ENCODE data around the gene TTC3.

The TTC3 gene

DNA sequence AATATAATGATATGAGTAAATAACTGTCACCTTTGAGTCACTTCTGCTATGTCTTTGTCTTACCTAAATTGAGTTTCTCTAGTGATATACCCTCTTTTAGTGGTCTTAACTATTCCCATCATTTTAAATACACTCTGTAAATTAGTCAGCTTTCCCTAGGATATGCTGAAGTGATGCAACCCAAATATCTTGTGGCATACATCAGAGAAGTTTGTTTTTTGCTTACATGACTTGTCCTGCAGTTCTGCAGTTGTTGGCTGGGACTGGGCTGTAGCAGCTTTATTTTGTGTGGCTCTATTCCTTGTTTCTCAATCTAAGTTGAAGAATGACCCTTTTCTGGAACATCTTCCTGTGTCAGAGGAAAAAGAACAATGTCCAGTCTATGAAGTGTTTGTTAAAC, 76.4 kb downstream of the TTC3 start:
- no peak for DNase-seq

DNA sequence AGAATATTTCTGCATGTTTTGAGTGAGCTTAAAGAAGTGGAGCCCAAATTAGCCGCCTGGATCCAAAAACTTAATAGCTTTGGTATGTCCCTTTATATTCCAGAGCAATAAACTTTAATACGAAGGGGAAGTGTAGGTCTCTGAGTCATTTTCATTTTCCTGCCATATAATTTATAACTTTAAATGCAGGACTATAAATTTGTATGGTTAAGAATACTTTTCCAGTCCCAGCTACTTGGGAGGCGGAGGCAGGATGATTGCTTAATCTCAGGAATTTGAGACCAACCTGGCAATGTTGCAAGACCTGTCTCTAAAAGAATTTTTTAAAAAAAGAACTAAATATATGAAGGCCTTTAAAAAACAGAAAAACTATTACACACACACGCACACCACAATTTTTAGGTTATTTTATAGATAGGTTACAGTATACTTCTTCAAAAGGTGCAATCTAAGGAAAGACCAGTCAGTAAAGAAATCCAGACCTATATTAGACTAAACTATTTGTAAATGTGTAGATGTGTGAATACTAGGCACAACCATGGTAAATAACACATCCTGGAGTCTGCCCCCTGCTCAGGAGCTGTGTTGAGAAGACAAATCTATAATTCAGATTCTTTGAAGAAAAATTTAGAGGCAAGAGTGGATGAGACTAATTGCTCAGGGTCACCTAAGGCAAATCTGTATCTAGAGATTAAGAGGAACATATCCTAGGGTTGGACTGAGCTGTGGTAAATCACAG, 80.3 kb downstream of the TTC3 start:
- DNase-seq = no peak

DNA sequence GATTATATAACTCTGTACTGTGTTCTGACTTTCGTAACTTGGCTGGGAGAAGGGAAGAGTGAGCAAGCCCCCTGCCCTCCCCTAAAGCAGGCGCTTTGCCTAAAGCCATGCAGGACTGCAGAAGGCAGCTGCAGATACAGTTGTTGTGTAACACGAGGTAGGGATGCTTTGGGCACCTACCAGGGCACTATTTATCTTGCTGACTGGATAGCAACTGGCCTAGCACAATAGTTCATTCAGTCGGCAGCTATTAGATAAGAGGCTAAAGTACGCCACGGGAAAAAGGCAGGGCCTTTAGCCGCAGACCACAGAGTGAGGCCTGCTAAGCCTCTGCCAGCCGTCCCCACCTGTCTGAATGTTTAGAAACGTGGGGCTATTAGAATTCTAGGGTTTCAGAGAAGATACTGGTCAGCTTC, 80.9 kb downstream of the TTC3 start:
- peak in 3 of 51 donors; percentile 7 to 17 (median 15) for DNase-seq

- DNase-seq = no peak
Measured at GRCh38 chr21:37155186-37155585, 82.1 kb downstream of the TTC3 start.

- no peak for DNase-seq
Measured at GRCh38 chr21:37157938-37158337, 84.9 kb downstream of the TTC3 start.

- DNase-seq = no peak
Measured at GRCh38 chr21:37159053-37159776, 86.2 kb downstream of the TTC3 start.

- no peak for DNase-seq
Measured at GRCh38 chr21:37159949-37160348, 86.9 kb downstream of the TTC3 start.

DNA sequence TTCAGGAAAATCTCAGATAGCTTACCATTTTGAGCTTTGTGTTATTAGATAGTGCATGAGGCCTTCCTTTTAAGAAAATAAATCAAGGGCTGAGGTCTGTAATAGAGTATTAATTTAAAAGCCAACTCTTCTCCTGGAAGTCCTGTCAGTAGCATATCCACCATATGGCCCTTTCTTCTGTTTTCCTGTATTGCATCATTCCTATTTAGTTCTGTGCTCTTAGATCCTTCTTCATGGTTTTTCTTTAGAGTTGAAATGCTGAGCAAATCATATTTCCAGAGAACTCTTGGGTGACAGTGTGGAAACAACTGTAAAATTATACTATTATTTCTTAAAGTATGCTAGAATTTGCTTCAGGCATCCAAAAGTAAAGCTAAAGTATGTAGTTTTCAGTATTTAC, 91.7 kb downstream of the TTC3 start:
- no peak for DNase-seq

DNA sequence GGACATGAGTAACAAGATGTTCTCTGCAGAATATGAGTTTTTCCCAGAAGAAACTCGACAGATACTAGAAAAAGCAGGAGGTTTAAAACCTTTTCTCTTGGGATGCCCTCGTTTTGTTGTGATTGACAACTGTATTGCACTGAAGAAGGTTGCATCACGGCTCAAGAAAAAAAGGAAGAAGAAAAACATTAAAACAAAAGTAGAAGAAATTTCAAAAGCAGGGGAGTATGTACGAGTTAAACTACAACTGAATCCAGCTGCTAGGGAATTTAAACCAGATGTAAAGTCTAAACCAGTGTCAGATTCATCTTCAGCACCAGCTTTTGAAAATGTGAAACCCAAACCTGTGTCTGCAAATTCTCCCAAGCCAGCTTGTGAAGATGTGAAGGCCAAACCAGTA, 92.5 kb downstream of the TTC3 start:
- DNase-seq = no peak

GRCh38 chr21:37166733-37167132, 93.7 kb downstream of the TTC3 start:
- no peak for DNase-seq

DNA sequence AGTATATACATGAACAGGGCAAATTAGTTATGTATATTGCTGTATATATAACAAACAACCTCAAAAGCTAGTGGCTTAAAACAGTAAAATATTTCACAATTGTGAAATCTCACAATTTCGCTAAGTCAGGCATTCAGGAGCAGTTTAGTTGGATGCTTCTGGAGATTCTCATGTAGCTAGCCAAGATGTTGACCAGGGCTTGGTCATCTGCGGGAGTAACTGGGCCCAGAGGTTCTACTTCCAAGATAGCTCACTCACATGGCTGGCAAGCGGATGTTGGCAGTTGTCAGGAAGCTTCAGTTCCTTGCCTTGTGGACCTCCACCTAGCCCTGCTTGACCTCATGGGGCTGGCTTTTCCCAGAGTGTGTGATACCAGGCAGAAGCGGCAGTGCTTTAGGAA, 95.6 kb downstream of the TTC3 start:
- no peak for DNase-seq

DNA sequence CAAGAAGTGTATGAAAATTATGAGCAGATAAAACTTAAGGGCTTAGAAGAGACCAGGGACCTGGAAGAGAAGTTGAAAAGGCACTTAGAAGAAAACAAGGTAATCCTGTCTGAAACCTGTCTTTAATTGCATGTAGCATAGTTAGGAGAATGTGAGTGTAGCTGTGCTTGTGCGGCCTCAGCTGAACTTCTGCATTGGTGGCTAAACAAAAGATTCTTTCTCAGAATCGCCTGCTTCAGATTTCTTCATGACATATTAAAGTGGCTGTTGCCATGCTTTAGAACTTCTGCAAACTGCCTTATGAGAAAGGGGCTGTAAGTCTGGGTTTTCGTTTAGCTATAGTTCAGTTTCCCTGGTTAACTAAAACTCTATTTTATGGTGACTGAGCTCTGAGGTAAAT, 99.6 kb downstream of the TTC3 start:
- no peak for DNase-seq

DNA sequence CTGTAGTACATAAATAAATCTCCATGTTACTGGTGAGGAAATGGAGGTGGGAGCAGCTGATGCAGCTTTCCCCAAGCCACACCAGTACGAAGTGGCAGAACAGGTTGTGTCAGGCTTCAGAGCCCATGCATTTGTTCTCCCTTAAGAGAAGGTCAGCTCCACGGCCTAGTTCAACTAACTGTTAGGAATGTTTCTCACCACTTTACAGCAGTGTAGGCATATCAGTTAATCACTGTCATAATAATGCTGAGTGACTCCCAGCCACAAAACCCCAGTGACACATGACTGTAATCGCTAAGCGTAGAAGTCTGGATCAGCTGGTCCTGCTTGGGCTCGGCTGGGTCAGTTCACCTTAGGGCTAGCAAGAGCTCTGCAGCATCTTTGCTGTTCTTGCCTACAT, 103.7 kb downstream of the TTC3 start:
- DNase-seq = no peak

DNA sequence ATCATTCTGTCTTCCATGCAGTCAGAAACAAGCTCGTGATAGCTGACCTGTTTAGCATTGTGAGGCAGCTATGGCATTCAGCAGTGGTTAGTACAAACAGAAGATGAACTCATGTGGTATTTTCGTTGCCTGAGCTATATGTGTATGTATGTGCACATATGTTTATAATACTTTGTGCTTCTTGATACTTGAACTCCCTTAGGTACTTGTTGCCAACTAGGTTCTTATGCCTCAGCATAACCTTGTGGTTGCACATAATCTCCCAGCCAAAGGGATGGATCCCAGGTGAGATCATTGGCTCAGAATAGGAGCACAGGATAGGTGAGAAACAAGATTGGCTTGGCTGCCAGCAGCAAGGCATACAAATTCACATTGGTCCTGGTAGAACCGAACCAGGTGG, 108.0 kb downstream of the TTC3 start:
- DNase-seq = no peak

GRCh38 chr21:37182222-37182621, 109.2 kb downstream of the TTC3 start:
- DNase-seq = no peak

- DNase-seq = no peak
Measured at GRCh38 chr21:37183749-37184148, 110.7 kb downstream of the TTC3 start.

- DNase-seq = no peak
Measured at GRCh38 chr21:37184784-37185593, 111.9 kb downstream of the TTC3 start.

DNA sequence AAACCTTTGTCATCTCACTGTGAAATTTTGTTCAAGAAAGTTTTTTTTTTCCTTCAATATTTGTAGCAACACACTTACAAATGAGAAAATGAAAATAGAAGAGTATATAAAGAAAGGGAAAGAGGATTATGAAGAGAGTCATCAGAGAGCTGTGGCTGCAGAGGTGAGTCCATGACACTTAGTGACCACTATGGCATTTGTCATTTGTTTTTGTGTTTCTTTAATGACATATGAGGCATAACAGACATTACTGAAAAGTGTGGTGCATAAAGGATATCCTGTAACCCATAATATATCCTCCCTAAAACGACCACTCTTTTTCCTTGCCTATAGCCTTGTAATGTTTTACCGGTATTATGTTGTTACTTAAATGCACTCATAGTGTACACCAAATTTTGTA, 113.9 kb downstream of the TTC3 start:
- no peak for DNase-seq

- DNase-seq = no peak
Measured at GRCh38 chr21:37188825-37189224, 115.8 kb downstream of the TTC3 start.

- no peak for DNase-seq
Measured at GRCh38 chr21:37192019-37192418, 119.0 kb downstream of the TTC3 start.

DNA sequence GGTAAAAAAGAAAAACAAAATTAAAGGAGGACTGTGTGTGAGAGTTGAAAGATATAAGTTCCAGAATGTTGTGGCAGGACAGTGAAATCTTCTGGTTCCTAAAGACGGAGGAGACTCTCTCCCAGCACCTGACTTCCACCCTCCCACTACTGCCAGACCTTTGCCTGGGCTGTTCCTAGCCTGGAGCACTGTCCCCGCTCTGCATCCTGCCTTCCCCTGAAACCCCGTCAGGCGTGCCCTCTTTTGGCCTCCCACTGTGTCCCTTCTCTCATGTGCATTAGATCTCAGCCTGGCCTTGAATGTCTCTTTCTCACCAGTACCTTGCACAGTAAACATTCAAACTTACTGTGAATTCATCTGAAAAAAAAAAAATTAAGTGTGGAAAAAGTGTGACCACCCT, 120.0 kb downstream of the TTC3 start:
- no peak for DNase-seq

- no peak for DNase-seq
Measured at GRCh38 chr21:37193676-37194075, 120.6 kb downstream of the TTC3 start.

DNA sequence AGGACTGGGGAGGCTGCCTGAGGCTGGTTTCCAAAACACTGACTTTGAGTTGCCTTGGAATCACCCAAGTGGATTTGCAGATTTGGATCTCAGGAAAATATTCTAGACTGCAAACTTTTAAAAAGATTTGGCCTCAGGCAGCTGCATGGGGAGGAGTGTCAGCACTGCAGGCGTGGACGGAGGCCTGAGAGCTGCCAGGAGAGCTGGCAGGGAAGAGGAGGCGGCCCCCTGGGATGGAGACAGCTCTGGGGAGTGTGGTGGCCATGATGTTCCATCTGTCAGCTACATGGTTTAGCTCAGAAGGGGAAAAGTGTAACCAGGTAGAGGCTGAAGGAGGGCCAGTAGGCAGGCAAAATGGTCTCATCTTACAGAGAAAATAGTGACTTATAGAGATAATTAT, 122.0 kb downstream of the TTC3 start:
- no peak for DNase-seq

All from hypothalamus (tissue), 51 donors.